GM12873 (cell line): ENCODE results near the gene ELF3.

ENCODE experiments used
- CTCF ChIP-seq: IDR thresholded peaks from 2 replicates; pipeline ENCODE4 v1.5.1; 2012; ENCODE audit warnings: low read depth, mild to moderate bottlenecking, moderate library complexity, low read length, control low read depth; ENCODE audit not compliant: insufficient read depth; ENCODE audit errors: missing control alignments

Gene ELF3

GRCh38 chr1:201999625-202000238 lies 10.7 kb upstream of the ELF3 start:
- TF ChIP-seq CTCF = peak; percentile 82

GRCh38 chr1:202002507-202002906 lies 7.9 kb upstream of the ELF3 start:
- TF ChIP-seq CTCF = no peak

DNA sequence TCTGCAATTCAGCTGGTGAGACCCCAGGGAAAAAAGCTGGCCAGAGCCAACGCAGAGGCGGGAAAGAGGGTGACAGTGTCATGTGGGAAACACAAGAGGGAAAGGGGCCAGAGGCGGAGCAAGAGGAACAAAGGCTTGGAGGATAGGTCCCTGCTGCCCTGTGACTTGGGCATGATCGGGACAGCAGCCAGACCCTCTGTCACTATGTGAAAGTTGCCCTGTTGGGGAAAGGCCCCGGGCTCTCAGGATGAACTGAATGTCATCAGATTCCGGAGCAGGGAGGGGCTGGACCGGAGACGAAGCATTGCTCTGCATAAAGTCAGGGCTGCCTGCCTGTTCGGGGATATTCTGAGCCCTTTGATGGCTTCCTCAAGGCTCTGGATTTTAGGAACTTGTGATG lies 5.7 kb upstream of the ELF3 start:
- no peak for TF ChIP-seq CTCF

GRCh38 chr1:202005958-202006357 lies 4.4 kb upstream of the ELF3 start:
- no peak for TF ChIP-seq CTCF

- TF ChIP-seq CTCF = no peak
These were observed 3.1 kb upstream of the ELF3 start for GRCh38 chr1:202007304-202007703.

DNA sequence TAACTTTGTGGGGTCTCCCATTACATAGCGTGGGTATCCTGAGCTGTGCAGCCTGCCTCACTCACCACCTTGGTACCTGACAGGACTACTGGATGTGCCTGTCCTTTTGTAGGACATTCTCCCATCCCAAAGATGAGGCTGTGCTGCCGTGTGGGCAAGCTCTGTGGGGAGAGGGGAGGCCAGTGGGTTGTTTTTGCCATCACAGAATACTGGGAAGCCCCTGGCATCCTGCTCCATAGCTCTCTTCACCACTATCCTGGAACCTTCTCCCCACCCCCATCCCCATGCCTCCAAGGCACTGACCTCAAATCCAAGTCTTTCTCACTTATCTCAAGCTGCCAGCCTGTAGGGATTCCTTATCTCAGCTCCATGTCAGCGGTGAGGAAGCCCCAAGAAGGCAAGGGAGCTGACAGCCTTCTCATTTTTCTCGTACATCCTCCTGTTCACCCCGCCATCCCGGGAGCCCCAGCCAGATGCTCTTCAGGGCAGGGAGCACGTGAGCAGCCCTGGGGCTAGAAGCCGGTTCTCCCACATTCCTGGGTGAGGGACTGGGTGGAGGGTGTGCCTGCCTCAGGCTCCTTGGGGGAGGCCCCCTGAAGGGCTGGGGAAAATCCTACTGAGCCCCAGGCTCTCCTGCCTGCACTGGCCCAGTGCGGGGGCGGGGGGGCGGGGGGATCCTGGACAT lies 2.4 kb upstream of the ELF3 start:
- TF ChIP-seq CTCF = no peak

DNA sequence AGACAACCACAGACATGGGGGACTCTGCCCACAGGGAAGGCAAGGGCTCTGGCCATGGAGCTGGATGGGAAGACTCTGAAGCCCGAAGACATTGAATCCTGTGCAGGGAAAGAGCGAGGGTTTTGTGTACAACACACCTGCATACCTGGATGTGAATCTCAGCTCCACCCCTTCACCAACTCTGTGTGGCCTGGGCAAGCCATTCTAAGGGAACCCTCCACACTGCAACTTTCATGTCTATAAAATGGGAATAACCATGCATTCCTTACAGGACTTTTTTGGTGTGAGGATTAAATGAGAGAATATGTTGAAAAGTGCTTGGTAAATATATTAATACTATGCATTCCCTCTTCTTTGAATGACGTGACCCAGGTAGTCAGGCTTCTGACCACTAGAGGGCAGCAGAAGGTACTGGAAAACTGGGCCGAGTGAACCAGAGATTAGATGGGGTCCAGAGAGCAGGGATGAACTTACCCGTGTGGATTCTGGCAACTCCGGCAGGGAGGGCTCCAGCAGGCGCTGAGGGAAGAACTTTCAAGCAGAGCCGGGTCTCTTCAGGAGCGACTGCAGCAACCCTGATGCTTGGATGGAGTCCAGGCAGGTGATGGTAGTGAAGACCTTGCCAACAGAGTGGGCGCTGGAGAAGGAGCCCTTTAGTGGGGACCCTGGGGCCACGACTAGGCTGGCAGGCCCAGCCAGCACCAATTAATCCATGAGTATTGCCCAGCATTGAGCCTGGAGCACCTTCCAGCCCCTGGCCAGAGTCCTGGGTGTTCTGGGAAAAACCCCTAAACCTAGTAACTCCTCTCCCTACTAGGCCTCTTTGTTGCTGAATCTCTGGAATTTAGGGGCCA lies 834 bp upstream of the ELF3 start:
- TF ChIP-seq CTCF = peak; percentile 84
